Measurements from ENCODE around the gene ETS1.

GRCh38 chr11:128634395-128634794 is 47.0 kb upstream of the ETS1 start:
- no peak for TF ChIP-seq CTCF (IDR thresholded peaks at IDR 0.05; ENCODE audit: insufficient read depth, low read length)
- no peak for TF ChIP-seq POLR2AphosphoS5 (IDR thresholded peaks at IDR 0.05; ENCODE audit: low read depth)
- no peak for TF ChIP-seq SPI1 (IDR thresholded peaks at IDR 0.05; ENCODE audit: borderline replicate concordance, low read depth)
- TF ChIP-seq REST (IDR thresholded peaks at IDR 0.05; ENCODE audit: insufficient replicate concordance, low read depth): no peak
- no peak for TF ChIP-seq GABPA (IDR thresholded peaks at IDR 0.05; ENCODE audit: low read depth)

Data from HL-60 (cell line).